Body of pancreas (tissue), 4 donors: Measurements from ENCODE around the gene EMILIN2.

Source experiments
- CTCF ChIP-seq, 7 experiments: fragments of 450-650 bp in 4 of 7; fragments of 200-600 bp in 3 of 7; sonication (generic) in 3 of 7; IDR thresholded peaks; one replicate each; pipeline ENCODE4 v1.5.1; 2016 to 2019; ENCODE audit warnings: antibody characterized with exemption in 7 of 7
- POLR2A ChIP-seq, 3 donors: fragments of 450-650 bp; IDR thresholded peaks; one replicate each; pipeline ENCODE4 v1.6.1; 2016; ENCODE audit warnings: antibody characterized with exemption in 3 of 3, mild to moderate bottlenecking in 2 of 3

GRCh38 chr18:2853926-2854664 lies 7.3 kb downstream of the EMILIN2 start:
- TF ChIP-seq CTCF (IDR thresholded peaks at IDR 0.05) (no peak), POLR2A (IDR thresholded peaks at IDR 0.05) (no peak)
